GM21390 (cell line): Measurements from ENCODE around the gene PTPN14.
"Not testable (repeated sequence)": the region's sequence is repeated elsewhere in the genome, so short reads cannot be mapped to it uniquely, and the experiment has no call there.

Experiments
- ATAC-seq: cut with Tn5 transposase; IDR thresholded peaks from one replicate; pipeline ENCODE4 v1.9.1; 2021; ENCODE audit not compliant: unreplicated experiment

PTPN14 gene

GRCh38 chr1:214513394-214513793 lies 38.0 kb downstream of the PTPN14 start:
- no peak for ATAC-seq

- ATAC-seq = no peak
Observed at GRCh38 chr1:214511639-214511998, 39.8 kb downstream of the PTPN14 start.

GRCh38 chr1:214510914-214511638 lies 40.3 kb downstream of the PTPN14 start:
- no peak for ATAC-seq

GRCh38 chr1:214510477-214510876 lies 40.9 kb downstream of the PTPN14 start:
- no peak for ATAC-seq

- ATAC-seq = not testable (repeated sequence)
Observed at GRCh38 chr1:214509622-214510021, 41.8 kb downstream of the PTPN14 start.

GRCh38 chr1:214506972-214507431 lies 44.4 kb downstream of the PTPN14 start:
- ATAC-seq = peak; percentile 69

- no peak for ATAC-seq
Observed at GRCh38 chr1:214505134-214505533, 46.3 kb downstream of the PTPN14 start.

- ATAC-seq = no peak
Observed at GRCh38 chr1:214504330-214504729, 47.1 kb downstream of the PTPN14 start.

- ATAC-seq = no peak
Observed at GRCh38 chr1:214503553-214503952, 47.8 kb downstream of the PTPN14 start.

- no peak for ATAC-seq
Observed at GRCh38 chr1:214500340-214501055, 50.9 kb downstream of the PTPN14 start.

- ATAC-seq = no peak
Observed at GRCh38 chr1:214499732-214500131, 51.7 kb downstream of the PTPN14 start.

GRCh38 chr1:214498021-214498420 lies 53.4 kb downstream of the PTPN14 start:
- no peak for ATAC-seq

GRCh38 chr1:214496126-214496525 lies 55.3 kb downstream of the PTPN14 start:
- ATAC-seq = no peak

- ATAC-seq = no peak
Observed at GRCh38 chr1:214494706-214495105, 56.7 kb downstream of the PTPN14 start.

GRCh38 chr1:214494179-214494578 lies 57.2 kb downstream of the PTPN14 start:
- ATAC-seq = not testable (repeated sequence)

GRCh38 chr1:214493126-214493796 lies 58.1 kb downstream of the PTPN14 start:
- no peak for ATAC-seq

- ATAC-seq = no peak
Observed at GRCh38 chr1:214492401-214493075, 58.9 kb downstream of the PTPN14 start.

GRCh38 chr1:214491468-214492146 lies 59.8 kb downstream of the PTPN14 start:
- no peak for ATAC-seq

GRCh38 chr1:214485151-214485550 lies 66.3 kb downstream of the PTPN14 start:
- ATAC-seq = no peak

GRCh38 chr1:214483180-214483579 lies 68.2 kb downstream of the PTPN14 start:
- ATAC-seq = not testable (repeated sequence)
